ENCODE measurements around the gene ZNF219. TPM values are rescaled to one million over a fixed set of nuclear protein-coding genes. Genes with fewer than 3 reads are reported as not detected.

The ZNF219 gene
- total RNA-seq, 1 experiment from 2014 or later = 19.9 TPM

DNA sequence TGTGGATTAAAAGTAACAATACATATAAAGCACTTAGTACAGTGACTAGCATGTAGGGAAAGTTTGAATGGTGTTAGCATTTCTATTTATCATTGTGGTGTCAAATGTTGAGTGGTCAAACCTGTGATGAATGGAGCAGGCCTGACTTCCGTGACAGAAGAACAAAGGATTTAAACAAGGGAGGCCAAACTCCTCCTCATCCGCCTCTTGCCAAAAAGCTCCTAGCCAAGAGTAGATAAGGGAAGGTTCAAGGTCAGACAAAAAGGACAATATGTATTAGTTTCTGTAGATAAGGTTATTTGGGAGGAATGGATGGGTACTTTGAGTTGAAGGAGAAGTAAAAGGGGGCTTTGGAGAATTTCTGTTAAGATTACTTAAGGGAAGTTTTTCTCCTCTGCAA is 49.8 kb downstream of the ZNF219 start:
- in situ Hi-C loops (cut with HindIII; ENCODE audit: low pct_unique_long_range_greater_than_20kb, low sequenced_read_pairs) (no loop called here), intact Hi-C loops (cut with micrococcal nuclease; ENCODE audit: unreplicated experiment) (no loop called here)
- H3K4me3 ChIP-seq (ENCODE audit: low read depth in 2 of 2, low read length in 2 of 2) = no peak overlapping the region
- no peaks in the 10 kb centered on the region for H3K9me3 ChIP-seq (ENCODE audit: control insufficient read depth, insufficient read depth, low read depth, low read length)
- H3K27ac ChIP-seq (ENCODE audit: low read length) = no peak overlapping the region
- DNase-seq (ENCODE audit: low read depth, low spot score) = no peak
- peaks cover 2% of the 10 kb centered on the region; the same call in 1 of the 2 replicates for H3K27me3 ChIP-seq (ENCODE audit: control insufficient read depth, insufficient read depth, low read length)
- TF ChIP-seq, protein P1, sequence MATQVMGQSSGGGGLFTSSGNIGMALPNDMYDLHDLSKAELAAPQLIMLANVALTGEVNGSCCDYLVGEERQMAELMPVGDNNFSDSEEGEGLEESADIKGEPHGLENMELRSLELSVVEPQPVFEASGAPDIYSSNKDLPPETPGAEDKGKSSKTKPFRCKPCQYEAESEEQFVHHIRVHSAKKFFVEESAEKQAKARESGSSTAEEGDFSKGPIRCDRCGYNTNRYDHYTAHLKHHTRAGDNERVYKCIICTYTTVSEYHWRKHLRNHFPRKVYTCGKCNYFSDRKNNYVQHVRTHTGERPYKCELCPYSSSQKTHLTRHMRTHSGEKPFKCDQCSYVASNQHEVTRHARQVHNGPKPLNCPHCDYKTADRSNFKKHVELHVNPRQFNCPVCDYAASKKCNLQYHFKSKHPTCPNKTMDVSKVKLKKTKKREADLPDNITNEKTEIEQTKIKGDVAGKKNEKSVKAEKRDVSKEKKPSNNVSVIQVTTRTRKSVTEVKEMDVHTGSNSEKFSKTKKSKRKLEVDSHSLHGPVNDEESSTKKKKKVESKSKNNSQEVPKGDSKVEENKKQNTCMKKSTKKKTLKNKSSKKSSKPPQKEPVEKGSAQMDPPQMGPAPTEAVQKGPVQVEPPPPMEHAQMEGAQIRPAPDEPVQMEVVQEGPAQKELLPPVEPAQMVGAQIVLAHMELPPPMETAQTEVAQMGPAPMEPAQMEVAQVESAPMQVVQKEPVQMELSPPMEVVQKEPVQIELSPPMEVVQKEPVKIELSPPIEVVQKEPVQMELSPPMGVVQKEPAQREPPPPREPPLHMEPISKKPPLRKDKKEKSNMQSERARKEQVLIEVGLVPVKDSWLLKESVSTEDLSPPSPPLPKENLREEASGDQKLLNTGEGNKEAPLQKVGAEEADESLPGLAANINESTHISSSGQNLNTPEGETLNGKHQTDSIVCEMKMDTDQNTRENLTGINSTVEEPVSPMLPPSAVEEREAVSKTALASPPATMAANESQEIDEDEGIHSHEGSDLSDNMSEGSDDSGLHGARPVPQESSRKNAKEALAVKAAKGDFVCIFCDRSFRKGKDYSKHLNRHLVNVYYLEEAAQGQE (IDR thresholded peaks at IDR 0.05; ENCODE audit: insufficient read depth in 1 of 2, low read depth in 2 of 2, low read length in 1 of 2) = no peak
- no peak for TF ChIP-seq TCF7L2 (IDR thresholded peaks at IDR 0.05; ENCODE audit: low read depth, low read length)
- TF ChIP-seq POLR2AphosphoS5 (IDR thresholded peaks at IDR 0.05; ENCODE audit: low read depth, low read length) = no peak
- TF ChIP-seq, protein P2, sequence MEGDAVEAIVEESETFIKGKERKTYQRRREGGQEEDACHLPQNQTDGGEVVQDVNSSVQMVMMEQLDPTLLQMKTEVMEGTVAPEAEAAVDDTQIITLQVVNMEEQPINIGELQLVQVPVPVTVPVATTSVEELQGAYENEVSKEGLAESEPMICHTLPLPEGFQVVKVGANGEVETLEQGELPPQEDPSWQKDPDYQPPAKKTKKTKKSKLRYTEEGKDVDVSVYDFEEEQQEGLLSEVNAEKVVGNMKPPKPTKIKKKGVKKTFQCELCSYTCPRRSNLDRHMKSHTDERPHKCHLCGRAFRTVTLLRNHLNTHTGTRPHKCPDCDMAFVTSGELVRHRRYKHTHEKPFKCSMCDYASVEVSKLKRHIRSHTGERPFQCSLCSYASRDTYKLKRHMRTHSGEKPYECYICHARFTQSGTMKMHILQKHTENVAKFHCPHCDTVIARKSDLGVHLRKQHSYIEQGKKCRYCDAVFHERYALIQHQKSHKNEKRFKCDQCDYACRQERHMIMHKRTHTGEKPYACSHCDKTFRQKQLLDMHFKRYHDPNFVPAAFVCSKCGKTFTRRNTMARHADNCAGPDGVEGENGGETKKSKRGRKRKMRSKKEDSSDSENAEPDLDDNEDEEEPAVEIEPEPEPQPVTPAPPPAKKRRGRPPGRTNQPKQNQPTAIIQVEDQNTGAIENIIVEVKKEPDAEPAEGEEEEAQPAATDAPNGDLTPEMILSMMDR (IDR thresholded peaks at IDR 0.05) = no peak
- ChIA-PET CTCF (no interaction called here), POLR2A (no interaction called here)
- no TSS peak for BruUV-seq (replicated peaks)
- ATAC-seq = no peak
- no peaks in the 10 kb centered on the region for H3K4me1 ChIP-seq (ENCODE audit: control insufficient read depth, insufficient read depth, low read length)
- no peaks in the 10 kb centered on the region for H3K36me3 ChIP-seq (ENCODE audit: control insufficient read depth, insufficient read depth, low read length)

DNA sequence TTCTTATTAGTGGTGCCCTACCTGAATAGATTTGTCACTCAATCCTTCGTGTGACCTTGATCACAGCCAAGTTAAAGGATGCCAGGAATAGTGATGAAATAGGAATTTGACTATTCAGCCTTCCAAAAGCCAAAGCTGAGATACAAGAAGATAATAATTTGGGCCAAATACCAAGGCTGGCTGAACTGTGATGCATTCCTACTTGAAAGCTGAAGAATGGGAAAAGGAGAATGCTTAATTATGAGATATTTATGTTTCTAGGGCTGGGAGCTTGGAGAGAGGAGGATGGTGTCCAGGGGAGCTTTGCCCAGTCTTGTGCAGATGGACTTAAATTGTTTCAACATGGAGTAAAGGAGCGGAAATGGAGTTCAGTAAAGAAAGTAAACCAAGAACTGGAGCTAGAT is 51.1 kb downstream of the ZNF219 start:
- H3K9me3 ChIP-seq (ENCODE audit: control insufficient read depth, insufficient read depth, low read depth, low read length) = no peaks in the 10 kb centered on the region
- CTCF ChIA-PET = interaction anchor here (1.1 kb wide), 1 partner anchor 32 kb away, joined by 4 read pairs; no protein-coding TSS in a partner anchor
- no TSS peak for BruUV-seq (replicated peaks)
- ATAC-seq (no peak), DNase-seq (ENCODE audit: low read depth, low spot score) (no peak)
- POLR2A ChIA-PET = no interaction called here
- no peak overlapping the region for H3K27ac ChIP-seq (ENCODE audit: low read length)
- no peaks in the 10 kb centered on the region for H3K4me1 ChIP-seq (ENCODE audit: control insufficient read depth, insufficient read depth, low read length)
- no peak overlapping the region for H3K4me3 ChIP-seq (ENCODE audit: low read depth in 2 of 2, low read length in 2 of 2)
- TF ChIP-seq, protein P2 (IDR thresholded peaks at IDR 0.05) = no peak
- TF ChIP-seq TCF7L2 (IDR thresholded peaks at IDR 0.05; ENCODE audit: low read depth, low read length) (no peak), POLR2AphosphoS5 (IDR thresholded peaks at IDR 0.05; ENCODE audit: low read depth, low read length) (no peak), SIN3A (IDR thresholded peaks at IDR 0.05; ENCODE audit: borderline replicate concordance, insufficient read depth, low read depth, low read length) (no peak)
- TF ChIP-seq, protein P1 (IDR thresholded peaks at IDR 0.05; ENCODE audit: insufficient read depth in 1 of 2, low read depth in 2 of 2, low read length in 1 of 2) = no peak
- intact Hi-C loops (cut with micrococcal nuclease; ENCODE audit: unreplicated experiment) = no loop called here
- peaks cover 2% of the 10 kb centered on the region; the same call in 1 of the 2 replicates for H3K27me3 ChIP-seq (ENCODE audit: control insufficient read depth, insufficient read depth, low read length)
- no peaks in the 10 kb centered on the region for H3K36me3 ChIP-seq (ENCODE audit: control insufficient read depth, insufficient read depth, low read length)
- in situ Hi-C loops (cut with HindIII; ENCODE audit: low pct_unique_long_range_greater_than_20kb, low sequenced_read_pairs) = no loop called here

Measured in Panc1 (cell line).